IMR-90 (cell line): ENCODE measurements around the gene SPI1. TPM values are rescaled to one million over a fixed set of nuclear protein-coding genes. Genes with fewer than 3 reads are reported as not detected.

Source experiments
- ATAC-seq: fragments of 200-7000 bp; cut with Tn5 transposase; 2 replicates; pipeline ENCODE4 v1.9.1; 2020; ENCODE audit warnings: low read depth, mild to moderate bottlenecking, moderate library complexity
- BruUV-seq: library from RNA; stranded (reverse); fragments of 400-500 nt; replicated peaks from 2 replicates; lab custom pipeline; 2021; lab: Mats Ljungman, UMichigan
- CTCF ChIA-PET: fragments of 300-600 bp; formaldehyde crosslinking; extraction: SDS; loops from one replicate; lab custom pipeline; 2021; ENCODE audit warnings: antibody characterized with exemption; lab: Yijun Ruan, JAX
- POLR2A ChIA-PET: fragments of 300-600 bp; sonication (Branson Sonifier 250); formaldehyde crosslinking; loops from one replicate; lab custom pipeline; 2022; ENCODE audit warnings: antibody characterized with exemption; ENCODE audit not compliant: unreplicated experiment; lab: Charles Lee
- DNase-seq: peaks from one replicate; pipeline ENCODE4 v3.0.0; 2013
- H2AFZ ChIP-seq: replicated peaks from 2 replicates; pipeline ENCODE3; 2013; ENCODE audit warnings: low read length, mild to moderate bottlenecking; ENCODE audit not compliant: poor library complexity
- H2AK5ac ChIP-seq: 2 replicates; pipeline ENCODE4 v1.6.1; 2013; ENCODE audit warnings: low read depth, low read length, inconsistent platforms
- H2AK9ac ChIP-seq: replicated peaks from 2 replicates; pipeline ENCODE3; 2013; ENCODE audit warnings: mild to moderate bottlenecking, low read depth, low read length, moderate library complexity; ENCODE audit not compliant: poor library complexity
- H2BK120ac ChIP-seq: 2 replicates; pipeline ENCODE4 v1.6.1; 2013; ENCODE audit warnings: low read depth, low read length, inconsistent platforms
- H2BK15ac ChIP-seq: 3 replicates; pipeline ENCODE4 v1.6.1; 2013; ENCODE audit warnings: low read depth, low read length, inconsistent platforms
- H2BK20ac ChIP-seq: 2 replicates; pipeline ENCODE4 v1.6.1; 2013; ENCODE audit warnings: low read depth, mild to moderate bottlenecking, inconsistent platforms, low read length, moderate library complexity
- H2BK5ac ChIP-seq: 2 replicates; pipeline ENCODE4 v1.6.1; 2013; ENCODE audit warnings: mild to moderate bottlenecking, low read depth, low read length, inconsistent platforms; ENCODE audit not compliant: poor library complexity, severe bottlenecking
- H3K14ac ChIP-seq: replicated peaks from 2 replicates; pipeline ENCODE4 v1.6.1; 2013; ENCODE audit warnings: low read depth, low read length, inconsistent platforms
- H3K18ac ChIP-seq: 2 replicates; pipeline ENCODE4 v1.6.1; 2013; ENCODE audit warnings: low read depth, low read length, control low read depth
- H3K23ac ChIP-seq: 2 replicates; pipeline ENCODE4 v1.6.1; 2013; ENCODE audit warnings: low read depth, low read length, inconsistent platforms
- H3K27ac ChIP-seq: 2 replicates; pipeline ENCODE4 v1.5.1; 2013; ENCODE audit warnings: mild to moderate bottlenecking, control low read depth, low read length; ENCODE audit not compliant: insufficient read depth
- H3K27me3 ChIP-seq: 2 replicates; pipeline ENCODE4 v1.6.1; 2013; ENCODE audit warnings: low read length; ENCODE audit not compliant: control insufficient read depth, insufficient read depth
- H3K36me3 ChIP-seq: 2 replicates; pipeline ENCODE4 v1.6.1; 2013; ENCODE audit warnings: low read length, mixed read lengths; ENCODE audit not compliant: control insufficient read depth, insufficient read depth
- H3K4ac ChIP-seq: 2 replicates; pipeline ENCODE4 v1.6.1; 2013; ENCODE audit warnings: low read depth, low read length, inconsistent platforms
- H3K4me1 ChIP-seq: 2 replicates; pipeline ENCODE4 v1.6.1; 2013; ENCODE audit warnings: low read length, mixed read lengths; ENCODE audit not compliant: control insufficient read depth, insufficient read depth
- H3K4me2 ChIP-seq: 2 replicates; pipeline ENCODE4 v1.6.1; 2013; ENCODE audit warnings: low read depth, mild to moderate bottlenecking, control low read depth, low read length, moderate library complexity
- H3K4me3 ChIP-seq: 2 replicates; pipeline ENCODE4 v1.5.1; 2013; ENCODE audit warnings: low read depth, mild to moderate bottlenecking, control low read depth, low read length, moderate library complexity; ENCODE audit not compliant: insufficient read depth
- H3K56ac ChIP-seq: 2 replicates; pipeline ENCODE4 v1.6.1; 2013; ENCODE audit warnings: low read length, inconsistent platforms; ENCODE audit not compliant: insufficient read depth; ENCODE audit errors: extremely low read depth
- H3K79me1 ChIP-seq, 2 experiments: 2 replicates each; pipeline ENCODE4 v1.6.1; 2013; ENCODE audit warnings: low read length in 2 of 2, inconsistent platforms in 1 of 2, low read depth in 1 of 2
- H3K9ac ChIP-seq: 2 replicates; pipeline ENCODE4 v1.6.1; 2013; ENCODE audit warnings: low read depth, low read length, control low read depth
- H3K9me1 ChIP-seq: 2 replicates; pipeline ENCODE4 v1.6.1; 2013; ENCODE audit warnings: low read length, inconsistent platforms; ENCODE audit not compliant: insufficient read depth
- H3K9me3 ChIP-seq: 2 replicates; pipeline ENCODE4 v1.6.1; 2013; ENCODE audit warnings: low read length; ENCODE audit not compliant: control insufficient read depth, insufficient read depth
- H4K20me1 ChIP-seq: 2 replicates; pipeline ENCODE4 v1.6.1; 2013; ENCODE audit warnings: low read length, inconsistent platforms; ENCODE audit not compliant: insufficient read depth
- H4K5ac ChIP-seq: 2 replicates; pipeline ENCODE4 v1.6.1; 2013; ENCODE audit warnings: mild to moderate bottlenecking, low read depth, low read length, control low read depth
- H4K8ac ChIP-seq, 2 experiments: 2 replicates each; pipeline ENCODE4 v1.6.1; 2013; ENCODE audit warnings: low read depth in 2 of 2, low read length in 2 of 2, control low read depth in 1 of 2, inconsistent platforms in 1 of 2
- H4K91ac ChIP-seq: 2 replicates; pipeline ENCODE4 v1.6.1; 2013; ENCODE audit warnings: low read depth, low read length, inconsistent platforms; ENCODE audit not compliant: insufficient read depth
- BHLHE40 ChIP-seq: fragments of 150-350 bp; IDR thresholded peaks from 2 replicates; pipeline ENCODE4 v1.6.1; 2016; ENCODE audit warnings: mild to moderate bottlenecking, low read depth, low read length
- CEBPB ChIP-seq: IDR thresholded peaks from 2 replicates; pipeline ENCODE4 v1.6.1; 2012; ENCODE audit warnings: low read depth, low read length, improper control_type of control experiment
- CHD1 ChIP-seq: IDR thresholded peaks from 2 replicates; pipeline ENCODE4 v1.6.1; 2012; ENCODE audit warnings: low read depth, low read length, improper control_type of control experiment
- MAZ ChIP-seq: IDR thresholded peaks from 2 replicates; pipeline ENCODE4 v1.6.1; 2012; ENCODE audit warnings: low read depth, mild to moderate bottlenecking, low read length, improper control_type of control experiment, moderate library complexity, borderline replicate concordance
- MXI1 ChIP-seq: IDR thresholded peaks from 2 replicates; pipeline ENCODE4 v1.6.1; 2012; ENCODE audit warnings: low read depth, mild to moderate bottlenecking, low read length, moderate library complexity, borderline replicate concordance
- RAD21 ChIP-seq: IDR thresholded peaks from 2 replicates; pipeline ENCODE4 v1.6.1; 2012; ENCODE audit warnings: low read length, improper control_type of control experiment
- RFX5 ChIP-seq: IDR thresholded peaks from 2 replicates; pipeline ENCODE4 v1.8.0; 2012; ENCODE audit warnings: low read depth, mild to moderate bottlenecking, low read length, moderate library complexity
- SMC3 ChIP-seq: fragments of 150-350 bp; IDR thresholded peaks from 2 replicates; pipeline ENCODE4 v1.6.1; 2016; ENCODE audit warnings: low read depth, mild to moderate bottlenecking, antibody characterized with exemption, low read length, moderate library complexity
- WGBS, 2 experiments: methylation state at CpG; one replicate each; pipeline versions ENCODE4 v1.1.5 to v1.1.7; 2013; ENCODE audit warnings: missing lambda C conversion rate in 2 of 2; ENCODE audit not compliant: insufficient read length in 1 of 2; ENCODE audit errors: extremely low coverage in 2 of 2; 5-methylcytosine and 5-hydroxymethylcytosine counted together
- dilution Hi-C: fragments of 300-500 bp; cut with HindIII; formaldehyde crosslinking; loops from one replicate; pipeline ENCODE4 v1.14.3; 2018; ENCODE audit warnings: low sequenced_read_pairs; ENCODE audit not compliant: unreplicated experiment
- in situ Hi-C: fragments of 300-500 bp; cut with MboI; formaldehyde crosslinking; loops from 3 replicates; pipeline ENCODE4 v1.14.3; 2019; ENCODE audit warnings: low sequenced_read_pairs, inconsistent platforms, mixed read lengths
- intact Hi-C: fragments of 100-400 bp; cut with micrococcal nuclease; formaldehyde crosslinking; loops from 2 replicates; pipeline ENCODE4 v1.10.0; 2022
- polyA plus RNA-seq, 3 experiments: library from polyadenylated mRNA; depleted of rRNA; stranded (reverse); fragments of >200 nt; gene quantifications; 2 replicates each; pipeline ENCODE4 v1.2.3, GENCODE V29; 2012; ENCODE audit warnings: low replicate concordance in 1 of 3
- total RNA-seq: library from RNA; depleted of rRNA; stranded (reverse); fragments of >200 nt; gene quantifications from 2 replicates; pipeline ENCODE4 v1.2.3, GENCODE V29; 2012
- TF ChIP-seq, protein P1 (sequence below): fragments of 150-350 bp; IDR thresholded peaks from 2 replicates; pipeline ENCODE4 v1.6.1; 2017; ENCODE audit warnings: mild to moderate bottlenecking, antibody characterized with exemption, low read length, low read depth
- TF ChIP-seq, protein P2 (sequence below): conservative IDR thresholded peaks from 2 replicates; pipeline ENCODE4 v1.5.1; 2012; ENCODE audit warnings: mild to moderate bottlenecking, low read depth, low read length, improper control_type of control experiment

SPI1 gene
- total and polyA plus RNA-seq, 2 of the 4 experiments (the other 2 are of a cell fraction), result not detected

DNA sequence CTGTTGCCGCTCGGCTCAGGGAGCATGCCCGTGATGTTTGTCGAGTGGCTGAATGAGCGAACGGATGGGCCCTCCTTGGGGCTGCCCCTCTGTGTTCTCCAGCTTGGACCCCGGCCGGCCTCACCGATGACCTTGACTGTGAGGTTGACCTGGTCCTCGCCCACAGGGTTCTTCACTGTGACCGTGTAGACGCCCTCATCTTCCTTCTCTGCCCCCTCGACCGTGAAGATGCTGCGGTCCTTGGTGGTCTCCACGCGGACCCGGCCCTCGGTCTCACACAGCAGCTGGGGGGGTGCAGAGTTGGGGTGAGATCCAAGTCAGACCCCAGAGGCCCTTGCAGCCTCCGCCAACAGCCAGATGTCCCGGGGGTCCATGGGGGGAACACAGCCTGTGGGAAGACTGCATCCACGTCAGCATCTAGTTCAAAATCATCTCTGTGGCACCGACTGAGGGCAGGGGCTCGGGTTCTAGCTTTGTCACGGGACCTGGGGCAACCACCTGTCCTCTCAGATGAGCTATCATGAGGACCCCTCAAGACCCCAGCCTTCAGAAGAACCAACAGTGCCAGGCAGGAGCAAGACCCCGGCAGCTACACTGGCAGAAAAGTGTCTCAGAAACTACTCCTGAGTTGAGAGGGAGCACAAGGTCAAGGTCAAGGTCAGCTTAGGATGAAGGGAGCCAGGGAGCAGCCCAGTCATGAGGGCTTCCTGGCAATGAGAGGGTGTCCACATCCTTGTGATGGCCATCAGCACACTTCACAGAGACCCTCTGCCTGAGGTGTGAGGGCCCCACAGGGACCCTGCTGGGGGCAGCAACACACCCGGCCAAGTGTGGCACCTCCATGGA lies 39.7 kb downstream of the SPI1 start:
- Histone ChIP-seq H2AFZ (no peak overlapping the region), H2BK20ac (no peak overlapping the region), H2AK5ac (no peak overlapping the region), H3K36me3 (no peaks in the 10 kb centered on the region), H4K5ac (no peak overlapping the region), H3K27me3 (peaks cover 1% of the 10 kb centered on the region; the same call in 1 of the 2 replicates), H2AK9ac (no peak overlapping the region), H4K20me1 (no peaks in the 10 kb centered on the region; the same call in 1 of the 2 replicates), H3K18ac (no peak overlapping the region), H3K4me2 (no peak overlapping the region), H2BK15ac (no peak overlapping the region), H2BK120ac (no peak overlapping the region), H4K91ac (no peak overlapping the region), H3K27ac (no peak overlapping the region), H4K8ac (no peak overlapping the region), H3K14ac (no peak overlapping the region), H3K9me1 (no peaks in the 10 kb centered on the region), H2BK5ac (no peak overlapping the region), H3K79me1 (no peaks in the 10 kb centered on the region), H3K4me1 (no peaks in the 10 kb centered on the region), H3K4ac (no peak overlapping the region), H3K9me3 (no peaks in the 10 kb centered on the region), H3K56ac (no peak overlapping the region), H3K23ac (no peak overlapping the region), H3K4me3 (no peak overlapping the region), H3K9ac (no peak overlapping the region)
- POLR2A ChIA-PET, result no interaction called here
- BruUV-seq, result no TSS peak
- in situ Hi-C loops (no loop called here), intact Hi-C loops (no loop called here), dilution Hi-C loops (no loop called here)
- TF ChIP-seq MXI1 (no peak), CEBPB (no peak), RFX5 (no peak), BHLHE40 (no peak), CHD1 (no peak), RAD21 (no peak), MAZ (no peak), SMC3 (no peak)
- TF ChIP-seq, protein P1, sequence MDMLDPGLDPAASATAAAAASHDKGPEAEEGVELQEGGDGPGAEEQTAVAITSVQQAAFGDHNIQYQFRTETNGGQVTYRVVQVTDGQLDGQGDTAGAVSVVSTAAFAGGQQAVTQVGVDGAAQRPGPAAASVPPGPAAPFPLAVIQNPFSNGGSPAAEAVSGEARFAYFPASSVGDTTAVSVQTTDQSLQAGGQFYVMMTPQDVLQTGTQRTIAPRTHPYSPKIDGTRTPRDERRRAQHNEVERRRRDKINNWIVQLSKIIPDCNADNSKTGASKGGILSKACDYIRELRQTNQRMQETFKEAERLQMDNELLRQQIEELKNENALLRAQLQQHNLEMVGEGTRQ, result no peak
- TF ChIP-seq, protein P2, sequence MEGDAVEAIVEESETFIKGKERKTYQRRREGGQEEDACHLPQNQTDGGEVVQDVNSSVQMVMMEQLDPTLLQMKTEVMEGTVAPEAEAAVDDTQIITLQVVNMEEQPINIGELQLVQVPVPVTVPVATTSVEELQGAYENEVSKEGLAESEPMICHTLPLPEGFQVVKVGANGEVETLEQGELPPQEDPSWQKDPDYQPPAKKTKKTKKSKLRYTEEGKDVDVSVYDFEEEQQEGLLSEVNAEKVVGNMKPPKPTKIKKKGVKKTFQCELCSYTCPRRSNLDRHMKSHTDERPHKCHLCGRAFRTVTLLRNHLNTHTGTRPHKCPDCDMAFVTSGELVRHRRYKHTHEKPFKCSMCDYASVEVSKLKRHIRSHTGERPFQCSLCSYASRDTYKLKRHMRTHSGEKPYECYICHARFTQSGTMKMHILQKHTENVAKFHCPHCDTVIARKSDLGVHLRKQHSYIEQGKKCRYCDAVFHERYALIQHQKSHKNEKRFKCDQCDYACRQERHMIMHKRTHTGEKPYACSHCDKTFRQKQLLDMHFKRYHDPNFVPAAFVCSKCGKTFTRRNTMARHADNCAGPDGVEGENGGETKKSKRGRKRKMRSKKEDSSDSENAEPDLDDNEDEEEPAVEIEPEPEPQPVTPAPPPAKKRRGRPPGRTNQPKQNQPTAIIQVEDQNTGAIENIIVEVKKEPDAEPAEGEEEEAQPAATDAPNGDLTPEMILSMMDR, result no peak
- DNase-seq, result no peak
- WGBS, 2 experiments, result 81% methylated on average over 13 of the region's 27 CpGs; no CpG with 5 or more reads in 1 of the 2 experiments
- CTCF ChIA-PET, result interaction anchor here (0.6 kb wide), 1 partner anchor 116 kb away, joined by 4 read pairs; no protein-coding TSS in a partner anchor
- ATAC-seq, result no peak
